Stimulated activated CD8-positive, alpha-beta memory T cell treated with anti-CD3 and anti-CD28 coated beads, Interleukin-7, amount 100 ng/mL, for 48 hours (primary cell): ENCODE measurements around the gene RIOX2.
"Not testable (repeated sequence)": the region's sequence is repeated elsewhere in the genome, so short reads cannot be mapped to it uniquely, and the experiment has no call there.

ENCODE experiments used
- DNase-seq, 2 donors: peaks; one replicate each; pipeline ENCODE4 v3.0.0-alpha.2; 2020; ENCODE audit warnings: low read depth in 1 of 2; ENCODE audit errors: extremely low read depth in 1 of 2

The RIOX2 gene

GRCh38 chr3:97914388-97914787, 57.8 kb downstream of the RIOX2 start:
- no peak for DNase-seq

GRCh38 chr3:97911459-97911858, 60.8 kb downstream of the RIOX2 start:
- no peak for DNase-seq

DNA sequence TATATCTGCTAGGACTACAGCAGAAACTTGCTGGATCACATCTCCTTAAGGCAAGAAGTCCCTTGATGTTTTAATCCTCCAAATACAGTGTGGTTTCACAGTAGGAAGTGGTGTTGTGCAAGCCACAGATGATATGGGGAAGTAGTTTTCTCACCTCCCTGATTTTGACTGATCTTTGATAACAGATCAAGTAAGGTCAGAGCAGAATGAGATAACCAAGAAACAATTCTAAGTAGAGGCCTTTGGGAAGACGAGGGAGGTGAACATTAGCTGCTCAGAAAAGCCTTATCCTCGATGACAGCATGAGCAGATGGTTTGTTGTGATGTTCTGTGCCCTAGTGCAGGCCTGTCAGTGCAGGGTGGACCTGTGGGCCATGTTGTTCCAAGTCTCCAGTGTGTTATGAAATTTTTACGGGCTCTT, 61.3 kb downstream of the RIOX2 start:
- DNase-seq: no peak

DNA sequence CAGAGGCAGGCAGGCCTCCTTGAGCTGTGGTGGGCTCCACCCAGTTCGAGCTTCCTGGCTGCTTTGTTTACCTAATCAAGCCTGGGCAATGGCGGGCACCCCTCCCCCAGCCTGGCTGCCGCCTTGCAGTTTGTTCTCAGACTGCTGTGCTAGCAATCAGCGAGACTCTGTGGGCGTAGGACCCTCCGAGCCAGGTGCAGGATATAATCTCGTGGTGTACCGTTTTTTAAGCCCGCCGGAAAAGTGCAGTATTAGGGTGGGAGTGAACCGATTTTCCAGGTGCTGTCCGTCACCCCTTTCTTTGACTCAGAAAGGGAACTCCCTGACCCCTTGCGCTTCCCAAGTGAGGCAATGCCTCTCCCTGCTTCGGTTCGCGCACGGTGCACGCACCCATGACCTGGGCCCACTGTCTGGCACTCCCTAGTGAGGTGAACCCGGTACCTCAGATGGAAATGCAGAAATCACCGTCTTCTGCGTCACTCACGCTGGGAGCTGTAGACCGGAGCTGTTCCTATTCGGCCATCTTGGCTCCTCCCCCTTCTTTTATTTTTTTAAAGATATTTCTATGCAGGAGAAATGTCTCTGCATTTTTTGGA, 61.9 kb downstream of the RIOX2 start:
- DNase-seq: not testable (repeated sequence)

DNA sequence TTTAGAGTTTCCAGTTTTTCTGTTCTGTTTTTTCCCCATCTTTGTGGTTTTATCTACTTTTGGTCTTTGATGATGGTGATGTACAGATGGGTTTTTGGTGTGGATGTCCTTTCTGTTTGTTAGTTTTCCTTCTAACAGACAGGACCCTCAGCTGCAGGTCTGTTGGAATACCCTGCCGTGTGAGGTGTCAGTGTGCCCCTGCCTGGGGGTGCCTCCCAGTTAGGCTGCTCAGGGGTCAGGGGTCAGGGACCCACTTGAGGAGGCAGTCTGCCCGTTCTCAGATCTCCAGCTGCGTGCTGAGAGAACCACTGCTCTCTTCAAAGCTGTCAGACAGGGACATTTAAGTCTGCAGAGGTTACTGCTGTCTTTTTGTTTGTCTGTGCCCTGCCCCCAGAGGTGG, 62.4 kb downstream of the RIOX2 start:
- not testable (repeated sequence) for DNase-seq

GRCh38 chr3:97901313-97902248, 70.7 kb downstream of the RIOX2 start:
- DNase-seq: no peak

DNA sequence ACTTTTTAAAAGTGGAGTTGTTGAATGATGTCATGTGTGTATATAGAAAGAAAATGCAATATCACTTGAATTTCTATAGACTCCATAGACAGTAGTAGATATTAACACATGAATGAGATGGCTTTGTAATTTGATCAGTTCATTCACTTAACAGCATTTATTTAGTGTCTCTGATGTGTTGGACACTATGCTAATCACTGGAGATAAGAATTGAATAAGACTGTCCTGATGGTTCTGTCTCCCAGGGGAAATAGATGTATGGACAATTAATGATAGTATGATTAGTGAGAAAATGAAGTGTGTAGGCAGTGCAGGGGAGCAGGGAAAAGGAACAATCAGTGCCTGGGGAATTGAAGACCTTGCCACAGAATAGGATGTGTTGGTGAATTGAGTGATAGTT, 72.9 kb downstream of the RIOX2 start:
- DNase-seq: no peak

DNA sequence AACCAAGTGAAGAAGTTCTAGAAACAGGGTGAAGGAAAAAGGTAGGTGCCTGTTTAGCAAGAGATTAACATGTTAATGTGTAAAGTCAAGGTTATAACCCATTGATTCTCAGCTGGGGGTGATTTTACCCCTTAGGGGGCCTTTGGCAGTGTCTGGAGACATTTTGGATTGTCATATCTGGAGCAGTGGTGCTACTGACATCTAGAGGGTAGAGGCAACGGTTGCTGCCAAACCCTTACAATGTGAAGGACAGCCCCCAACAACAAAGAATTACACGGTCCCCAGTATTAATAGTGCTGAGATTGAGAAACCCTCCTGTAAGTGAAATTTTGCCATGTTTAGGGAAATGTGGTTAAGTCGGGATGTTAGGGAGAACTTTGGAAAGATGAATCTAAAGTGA, 75.7 kb downstream of the RIOX2 start:
- DNase-seq: no peak

- no peak for DNase-seq
Observed at GRCh38 chr3:97896129-97896528, 76.1 kb downstream of the RIOX2 start.

DNA sequence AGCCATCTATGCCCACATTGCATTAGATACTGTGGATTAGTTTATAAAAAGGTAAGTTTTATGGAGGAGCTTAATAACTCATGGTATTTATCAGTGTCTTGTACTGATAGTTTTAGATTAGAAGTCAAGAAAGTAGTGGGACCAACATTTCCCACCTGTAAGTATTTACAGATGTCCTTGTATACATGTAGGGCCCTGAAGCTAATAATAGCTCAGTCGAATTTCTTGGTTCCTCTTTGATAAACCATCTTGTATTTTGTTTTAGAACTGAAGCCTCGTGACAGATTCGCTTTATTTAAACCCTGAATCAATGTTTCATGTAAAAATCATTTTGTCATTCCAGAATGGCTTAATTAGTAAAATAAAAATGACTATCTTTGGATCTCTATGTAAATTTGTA, 77.0 kb downstream of the RIOX2 start:
- no peak for DNase-seq

GRCh38 chr3:97892852-97893251, 79.4 kb downstream of the RIOX2 start:
- no peak for DNase-seq
